ENCODE results near the gene PTPRU.

DNA sequence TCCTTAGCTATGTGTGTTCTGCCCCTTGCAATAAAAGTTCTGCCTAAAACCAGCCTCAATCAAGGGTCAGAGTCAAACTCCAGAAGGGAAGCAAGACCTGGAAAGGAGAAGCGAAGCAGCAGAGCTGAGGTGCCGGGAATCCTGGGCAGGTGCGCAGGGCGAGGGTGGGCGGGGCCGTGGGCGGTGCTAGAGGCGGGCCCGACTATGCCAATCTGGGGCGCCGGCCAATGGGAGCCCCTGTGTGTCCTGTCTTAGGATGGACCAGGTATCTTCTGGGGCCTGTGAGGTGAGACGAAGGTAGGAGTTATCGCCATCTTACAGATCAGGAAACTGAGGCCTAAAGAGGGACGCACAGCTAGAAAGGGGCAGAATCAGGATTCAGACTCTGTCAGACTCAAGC lies 120.3 kb downstream of the PTPRU start:
- no peak for TF ChIP-seq NR2F2 (IDR thresholded peaks at IDR 0.05)
- TF ChIP-seq, protein P1, sequence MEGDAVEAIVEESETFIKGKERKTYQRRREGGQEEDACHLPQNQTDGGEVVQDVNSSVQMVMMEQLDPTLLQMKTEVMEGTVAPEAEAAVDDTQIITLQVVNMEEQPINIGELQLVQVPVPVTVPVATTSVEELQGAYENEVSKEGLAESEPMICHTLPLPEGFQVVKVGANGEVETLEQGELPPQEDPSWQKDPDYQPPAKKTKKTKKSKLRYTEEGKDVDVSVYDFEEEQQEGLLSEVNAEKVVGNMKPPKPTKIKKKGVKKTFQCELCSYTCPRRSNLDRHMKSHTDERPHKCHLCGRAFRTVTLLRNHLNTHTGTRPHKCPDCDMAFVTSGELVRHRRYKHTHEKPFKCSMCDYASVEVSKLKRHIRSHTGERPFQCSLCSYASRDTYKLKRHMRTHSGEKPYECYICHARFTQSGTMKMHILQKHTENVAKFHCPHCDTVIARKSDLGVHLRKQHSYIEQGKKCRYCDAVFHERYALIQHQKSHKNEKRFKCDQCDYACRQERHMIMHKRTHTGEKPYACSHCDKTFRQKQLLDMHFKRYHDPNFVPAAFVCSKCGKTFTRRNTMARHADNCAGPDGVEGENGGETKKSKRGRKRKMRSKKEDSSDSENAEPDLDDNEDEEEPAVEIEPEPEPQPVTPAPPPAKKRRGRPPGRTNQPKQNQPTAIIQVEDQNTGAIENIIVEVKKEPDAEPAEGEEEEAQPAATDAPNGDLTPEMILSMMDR (IDR thresholded peaks at IDR 0.05; ENCODE audit: low read depth, low read length, missing input control): no peak
- TF ChIP-seq JUND (IDR thresholded peaks at IDR 0.05): no peak
- no peak for TF ChIP-seq FOXA1 (IDR thresholded peaks at IDR 0.05)
- TF ChIP-seq, protein P2, sequence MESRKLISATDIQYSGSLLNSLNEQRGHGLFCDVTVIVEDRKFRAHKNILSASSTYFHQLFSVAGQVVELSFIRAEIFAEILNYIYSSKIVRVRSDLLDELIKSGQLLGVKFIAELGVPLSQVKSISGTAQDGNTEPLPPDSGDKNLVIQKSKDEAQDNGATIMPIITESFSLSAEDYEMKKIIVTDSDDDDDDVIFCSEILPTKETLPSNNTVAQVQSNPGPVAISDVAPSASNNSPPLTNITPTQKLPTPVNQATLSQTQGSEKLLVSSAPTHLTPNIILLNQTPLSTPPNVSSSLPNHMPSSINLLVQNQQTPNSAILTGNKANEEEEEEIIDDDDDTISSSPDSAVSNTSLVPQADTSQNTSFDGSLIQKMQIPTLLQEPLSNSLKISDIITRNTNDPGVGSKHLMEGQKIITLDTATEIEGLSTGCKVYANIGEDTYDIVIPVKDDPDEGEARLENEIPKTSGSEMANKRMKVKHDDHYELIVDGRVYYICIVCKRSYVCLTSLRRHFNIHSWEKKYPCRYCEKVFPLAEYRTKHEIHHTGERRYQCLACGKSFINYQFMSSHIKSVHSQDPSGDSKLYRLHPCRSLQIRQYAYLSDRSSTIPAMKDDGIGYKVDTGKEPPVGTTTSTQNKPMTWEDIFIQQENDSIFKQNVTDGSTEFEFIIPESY (IDR thresholded peaks at IDR 0.05): no peak
- TF ChIP-seq, protein P3, sequence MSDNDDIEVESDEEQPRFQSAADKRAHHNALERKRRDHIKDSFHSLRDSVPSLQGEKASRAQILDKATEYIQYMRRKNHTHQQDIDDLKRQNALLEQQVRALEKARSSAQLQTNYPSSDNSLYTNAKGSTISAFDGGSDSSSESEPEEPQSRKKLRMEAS (IDR thresholded peaks at IDR 0.05): no peak
- no peak for TF ChIP-seq RAD21 (IDR thresholded peaks at IDR 0.05)
- TF ChIP-seq REST (IDR thresholded peaks at IDR 0.05): no peak
- no peak for TF ChIP-seq GABPA (IDR thresholded peaks at IDR 0.05 in 1 of 2, conservative IDR thresholded peaks at IDR 0.05 in 1 of 2)
- TF ChIP-seq, protein P4, sequence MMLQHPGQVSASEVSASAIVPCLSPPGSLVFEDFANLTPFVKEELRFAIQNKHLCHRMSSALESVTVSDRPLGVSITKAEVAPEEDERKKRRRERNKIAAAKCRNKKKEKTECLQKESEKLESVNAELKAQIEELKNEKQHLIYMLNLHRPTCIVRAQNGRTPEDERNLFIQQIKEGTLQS (IDR thresholded peaks at IDR 0.05): no peak
- no peak for TF ChIP-seq YY1 (IDR thresholded peaks at IDR 0.05)
- TF ChIP-seq TAF1 (conservative IDR thresholded peaks at IDR 0.05): no peak
- TF ChIP-seq EGR1 (IDR thresholded peaks at IDR 0.05; ENCODE audit: low read depth in 2 of 2): no peak
- TF ChIP-seq SP1 (IDR thresholded peaks at IDR 0.05): no peak
